ENCODE results near the gene DNAJC18. TPM values are rescaled to one million over a fixed set of nuclear protein-coding genes. Genes with fewer than 3 reads are reported as not detected.

The DNAJC18 gene
- total RNA-seq, 2 donors from 2014 or later = 5.9 to 8.5 TPM

DNA sequence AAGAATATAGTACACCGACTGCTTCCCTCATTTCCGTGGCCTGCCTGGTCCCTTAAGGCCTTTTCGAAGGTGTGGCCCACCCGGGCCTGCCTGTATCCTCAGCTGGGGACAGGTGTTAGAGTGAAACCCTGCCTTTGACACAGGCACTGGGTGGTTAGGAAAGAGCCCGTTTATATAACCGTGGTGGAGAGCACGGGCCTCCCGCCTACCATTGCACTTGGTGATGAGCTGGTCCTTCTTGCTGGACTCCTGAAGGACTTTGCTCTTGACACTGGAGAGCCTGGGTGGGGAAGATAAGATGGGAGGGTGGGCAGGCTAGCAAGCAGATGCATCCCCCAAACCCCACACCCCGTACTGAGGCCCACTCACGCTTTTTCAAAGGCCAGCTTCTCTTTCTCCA is 37.8 kb downstream of the DNAJC18 start:
- no peaks in the 10 kb centered on the region for H3K36me3 ChIP-seq
- TF ChIP-seq, protein P1, sequence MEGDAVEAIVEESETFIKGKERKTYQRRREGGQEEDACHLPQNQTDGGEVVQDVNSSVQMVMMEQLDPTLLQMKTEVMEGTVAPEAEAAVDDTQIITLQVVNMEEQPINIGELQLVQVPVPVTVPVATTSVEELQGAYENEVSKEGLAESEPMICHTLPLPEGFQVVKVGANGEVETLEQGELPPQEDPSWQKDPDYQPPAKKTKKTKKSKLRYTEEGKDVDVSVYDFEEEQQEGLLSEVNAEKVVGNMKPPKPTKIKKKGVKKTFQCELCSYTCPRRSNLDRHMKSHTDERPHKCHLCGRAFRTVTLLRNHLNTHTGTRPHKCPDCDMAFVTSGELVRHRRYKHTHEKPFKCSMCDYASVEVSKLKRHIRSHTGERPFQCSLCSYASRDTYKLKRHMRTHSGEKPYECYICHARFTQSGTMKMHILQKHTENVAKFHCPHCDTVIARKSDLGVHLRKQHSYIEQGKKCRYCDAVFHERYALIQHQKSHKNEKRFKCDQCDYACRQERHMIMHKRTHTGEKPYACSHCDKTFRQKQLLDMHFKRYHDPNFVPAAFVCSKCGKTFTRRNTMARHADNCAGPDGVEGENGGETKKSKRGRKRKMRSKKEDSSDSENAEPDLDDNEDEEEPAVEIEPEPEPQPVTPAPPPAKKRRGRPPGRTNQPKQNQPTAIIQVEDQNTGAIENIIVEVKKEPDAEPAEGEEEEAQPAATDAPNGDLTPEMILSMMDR (IDR thresholded peaks at IDR 0.05) = no peak
- no peak for DNase-seq (ENCODE audit: low spot score)
- H3K27me3 ChIP-seq = no peaks in the 10 kb centered on the region
- H3K27ac ChIP-seq = no peak overlapping the region
- no peak overlapping the region for H3K4me3 ChIP-seq
- H3K4me1 ChIP-seq = peaks cover 4 to 29% of the 10 kb centered on the region in 2 donors
- no peaks in the 10 kb centered on the region for H3K9me3 ChIP-seq

GRCh38 chr5:139399501-139400121 is 39.7 kb downstream of the DNAJC18 start:
- Histone ChIP-seq H3K27ac (no peak overlapping the region), H3K4me1 (peaks cover 4 to 45% of the 10 kb centered on the region in 2 donors), H3K4me3 (no peak overlapping the region), H3K9me3 (no peaks in the 10 kb centered on the region), H3K27me3 (no peaks in the 10 kb centered on the region), H3K36me3 (no peaks in the 10 kb centered on the region)
- TF ChIP-seq, protein P1 (IDR thresholded peaks at IDR 0.05) = no peak
- no peak for DNase-seq (ENCODE audit: low spot score)

GRCh38 chr5:139397921-139398320 is 41.4 kb downstream of the DNAJC18 start:
- peaks cover 0 to 48% of the 10 kb centered on the region in 2 donors for H3K4me1 ChIP-seq
- no peak overlapping the region for H3K27ac ChIP-seq
- H3K9me3 ChIP-seq = no peaks in the 10 kb centered on the region
- H3K36me3 ChIP-seq = no peaks in the 10 kb centered on the region
- DNase-seq (ENCODE audit: low spot score) = no peak
- TF ChIP-seq, protein P1 (IDR thresholded peaks at IDR 0.05) = no peak
- no peak overlapping the region for H3K4me3 ChIP-seq
- H3K27me3 ChIP-seq = no peaks in the 10 kb centered on the region

GRCh38 chr5:139396691-139397090 is 42.6 kb downstream of the DNAJC18 start:
- H3K9me3 ChIP-seq = no peaks in the 10 kb centered on the region
- DNase-seq (ENCODE audit: low spot score) = no peak
- H3K27me3 ChIP-seq = no peaks in the 10 kb centered on the region
- no peak overlapping the region for H3K4me3 ChIP-seq
- TF ChIP-seq, protein P1 (IDR thresholded peaks at IDR 0.05) = no peak
- no peaks in the 10 kb centered on the region for H3K36me3 ChIP-seq
- peaks cover 0 to 55% of the 10 kb centered on the region in 2 donors for H3K4me1 ChIP-seq
- peak overlapping the region; percentile 93 to 96 for H3K27ac ChIP-seq

GRCh38 chr5:139395844-139396640 is 43.3 kb downstream of the DNAJC18 start:
- Histone ChIP-seq H3K27ac (peak overlapping the region; percentile 93 to 96), H3K4me3 (peak overlapping the region in 1 of 2 donors; percentile 62), H3K36me3 (no peaks in the 10 kb centered on the region), H3K4me1 (peaks cover 0 to 61% of the 10 kb centered on the region in 2 donors), H3K9me3 (no peaks in the 10 kb centered on the region), H3K27me3 (no peaks in the 10 kb centered on the region)
- TF ChIP-seq, protein P1 (IDR thresholded peaks at IDR 0.05) = no peak
- no peak for DNase-seq (ENCODE audit: low spot score)

Data from right atrium auricular region (tissue), 2 donors.